ENCODE measurements around the gene ASH1L.

ASH1L gene

DNA sequence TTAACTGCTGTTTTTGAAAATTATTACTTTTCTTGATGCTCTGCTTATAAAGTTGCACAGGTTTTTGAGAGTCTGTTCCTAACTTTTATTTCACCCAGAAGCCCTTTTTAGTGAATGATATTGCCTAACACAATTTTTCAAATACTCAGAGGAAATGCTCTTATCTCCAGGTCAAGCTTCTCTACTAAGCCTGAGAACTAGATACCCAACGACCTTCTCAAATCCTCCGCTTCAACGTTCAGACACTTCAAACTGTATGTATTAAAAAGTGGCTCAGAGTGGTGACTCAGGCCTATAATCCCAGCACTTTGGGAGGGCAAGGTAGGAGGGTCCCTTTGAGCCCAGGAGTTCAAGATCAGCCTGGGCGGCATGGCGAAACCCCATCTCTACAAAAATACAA lies 88.5 kb downstream of the ASH1L start:
- TF ChIP-seq, protein P1, sequence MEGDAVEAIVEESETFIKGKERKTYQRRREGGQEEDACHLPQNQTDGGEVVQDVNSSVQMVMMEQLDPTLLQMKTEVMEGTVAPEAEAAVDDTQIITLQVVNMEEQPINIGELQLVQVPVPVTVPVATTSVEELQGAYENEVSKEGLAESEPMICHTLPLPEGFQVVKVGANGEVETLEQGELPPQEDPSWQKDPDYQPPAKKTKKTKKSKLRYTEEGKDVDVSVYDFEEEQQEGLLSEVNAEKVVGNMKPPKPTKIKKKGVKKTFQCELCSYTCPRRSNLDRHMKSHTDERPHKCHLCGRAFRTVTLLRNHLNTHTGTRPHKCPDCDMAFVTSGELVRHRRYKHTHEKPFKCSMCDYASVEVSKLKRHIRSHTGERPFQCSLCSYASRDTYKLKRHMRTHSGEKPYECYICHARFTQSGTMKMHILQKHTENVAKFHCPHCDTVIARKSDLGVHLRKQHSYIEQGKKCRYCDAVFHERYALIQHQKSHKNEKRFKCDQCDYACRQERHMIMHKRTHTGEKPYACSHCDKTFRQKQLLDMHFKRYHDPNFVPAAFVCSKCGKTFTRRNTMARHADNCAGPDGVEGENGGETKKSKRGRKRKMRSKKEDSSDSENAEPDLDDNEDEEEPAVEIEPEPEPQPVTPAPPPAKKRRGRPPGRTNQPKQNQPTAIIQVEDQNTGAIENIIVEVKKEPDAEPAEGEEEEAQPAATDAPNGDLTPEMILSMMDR (IDR thresholded peaks at IDR 0.05): no peak
- no peaks in the 10 kb centered on the region for H3K27me3 ChIP-seq
- no peaks in the 10 kb centered on the region for H3K9me3 ChIP-seq
- no peak overlapping the region for H3K4me3 ChIP-seq (ENCODE audit: low read depth in 1 of 2, low read length in 1 of 2)
- peaks cover 23% of the 10 kb centered on the region for H3K36me3 ChIP-seq
- no peaks in the 10 kb centered on the region for H3K4me1 ChIP-seq (ENCODE audit: control insufficient read depth in 1 of 2, insufficient read depth in 1 of 2, low read depth in 1 of 2, low read length in 1 of 2)
- no peak overlapping the region for H3K27ac ChIP-seq

DNA sequence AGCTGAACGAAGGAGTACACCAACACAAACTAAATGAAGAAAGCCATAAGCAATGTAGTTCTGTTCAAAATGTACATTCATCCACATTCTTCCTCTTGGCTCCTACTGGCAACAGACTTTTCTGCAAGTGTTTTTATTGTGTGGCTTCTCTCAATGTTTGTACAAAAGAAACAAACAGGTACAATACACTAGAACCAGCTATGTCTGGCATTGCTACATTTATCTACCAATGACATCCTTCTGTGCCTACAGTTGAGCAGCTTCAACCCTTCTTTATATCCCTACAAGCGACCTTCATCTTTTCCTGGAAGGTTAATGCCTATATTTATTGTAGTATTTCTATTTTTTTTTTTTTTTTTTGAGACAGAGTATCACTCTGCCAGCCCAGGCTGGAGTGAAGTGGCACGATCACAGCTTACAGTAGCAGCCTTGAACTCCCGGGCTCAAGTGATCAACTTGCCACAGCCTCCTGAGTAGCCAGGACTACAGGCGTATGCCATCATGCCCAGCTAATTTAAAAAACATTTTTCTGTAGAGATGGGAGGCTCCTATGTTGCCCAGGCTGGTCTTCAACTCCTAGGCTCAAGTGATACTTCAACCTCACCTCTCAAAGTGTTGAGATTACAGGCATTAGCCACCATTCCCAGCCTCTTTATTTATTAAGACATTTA lies 89.3 kb downstream of the ASH1L start:
- no peaks in the 10 kb centered on the region for H3K9me3 ChIP-seq
- H3K27me3 ChIP-seq: no peaks in the 10 kb centered on the region
- TF ChIP-seq, protein P1 (IDR thresholded peaks at IDR 0.05): no peak
- no peak overlapping the region for H3K27ac ChIP-seq
- peaks cover 16% of the 10 kb centered on the region for H3K36me3 ChIP-seq
- no peak overlapping the region for H3K4me3 ChIP-seq (ENCODE audit: low read depth in 1 of 2, low read length in 1 of 2)
- H3K4me1 ChIP-seq (ENCODE audit: control insufficient read depth in 1 of 2, insufficient read depth in 1 of 2, low read depth in 1 of 2, low read length in 1 of 2): no peaks in the 10 kb centered on the region

DNA sequence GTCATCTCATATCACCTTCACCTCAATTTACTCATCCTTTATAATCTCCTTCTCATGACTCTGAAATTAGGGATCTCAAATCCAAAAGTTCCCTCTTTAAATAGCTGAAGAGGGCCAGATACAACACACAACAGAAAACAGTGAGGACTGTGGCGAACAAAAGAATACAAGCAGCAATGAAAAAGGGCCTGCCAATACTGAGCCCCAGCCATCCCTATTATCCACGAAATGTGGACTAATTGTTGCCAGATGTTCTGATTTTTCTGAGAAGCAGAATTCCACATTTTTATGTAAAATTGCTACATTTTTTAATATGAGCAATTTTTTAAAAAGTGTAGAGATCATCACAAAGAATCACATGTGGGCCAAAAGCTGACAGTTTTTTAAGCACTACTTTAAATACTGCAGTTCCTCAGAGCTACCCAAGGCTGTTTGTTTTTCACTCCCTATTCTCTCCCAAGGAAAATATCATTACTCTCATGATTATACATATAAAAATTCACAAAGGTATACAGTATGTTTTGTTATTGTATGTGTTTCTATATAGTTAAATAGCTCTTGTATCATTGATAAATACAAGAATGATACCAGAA lies 90.0 kb downstream of the ASH1L start:
- no peaks in the 10 kb centered on the region for H3K9me3 ChIP-seq
- H3K36me3 ChIP-seq: peaks cover 9% of the 10 kb centered on the region
- H3K27ac ChIP-seq: no peak overlapping the region
- no peaks in the 10 kb centered on the region for H3K27me3 ChIP-seq
- H3K4me3 ChIP-seq (ENCODE audit: low read depth in 1 of 2, low read length in 1 of 2): no peak overlapping the region
- TF ChIP-seq, protein P1 (IDR thresholded peaks at IDR 0.05): no peak
- H3K4me1 ChIP-seq (ENCODE audit: control insufficient read depth in 1 of 2, insufficient read depth in 1 of 2, low read depth in 1 of 2, low read length in 1 of 2): no peaks in the 10 kb centered on the region

DNA sequence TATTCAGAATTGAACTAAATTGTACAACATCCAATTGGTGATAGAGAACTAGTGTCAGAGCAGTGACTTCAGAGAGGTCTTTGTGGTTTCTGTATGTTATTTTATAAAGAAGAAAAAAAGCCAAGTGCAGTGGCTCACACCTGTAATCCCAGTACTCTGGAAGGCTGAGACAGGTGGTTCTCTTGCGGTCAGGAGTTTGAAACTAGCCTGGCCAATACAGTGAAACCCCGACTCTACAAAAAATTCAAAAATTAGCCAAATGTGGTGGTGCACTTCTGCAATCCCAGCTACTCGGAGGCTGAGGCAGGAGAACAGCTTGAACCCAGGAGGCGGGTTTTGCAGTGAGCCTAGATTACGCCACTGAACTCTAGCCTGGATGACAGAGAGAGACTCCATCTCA lies 90.7 kb downstream of the ASH1L start:
- H3K27me3 ChIP-seq: no peaks in the 10 kb centered on the region
- TF ChIP-seq, protein P1 (IDR thresholded peaks at IDR 0.05): no peak
- H3K4me1 ChIP-seq (ENCODE audit: control insufficient read depth in 1 of 2, insufficient read depth in 1 of 2, low read depth in 1 of 2, low read length in 1 of 2): no peaks in the 10 kb centered on the region
- H3K36me3 ChIP-seq: peaks cover 9% of the 10 kb centered on the region
- no peak overlapping the region for H3K27ac ChIP-seq
- H3K9me3 ChIP-seq: no peaks in the 10 kb centered on the region
- H3K4me3 ChIP-seq (ENCODE audit: low read depth in 1 of 2, low read length in 1 of 2): no peak overlapping the region

DNA sequence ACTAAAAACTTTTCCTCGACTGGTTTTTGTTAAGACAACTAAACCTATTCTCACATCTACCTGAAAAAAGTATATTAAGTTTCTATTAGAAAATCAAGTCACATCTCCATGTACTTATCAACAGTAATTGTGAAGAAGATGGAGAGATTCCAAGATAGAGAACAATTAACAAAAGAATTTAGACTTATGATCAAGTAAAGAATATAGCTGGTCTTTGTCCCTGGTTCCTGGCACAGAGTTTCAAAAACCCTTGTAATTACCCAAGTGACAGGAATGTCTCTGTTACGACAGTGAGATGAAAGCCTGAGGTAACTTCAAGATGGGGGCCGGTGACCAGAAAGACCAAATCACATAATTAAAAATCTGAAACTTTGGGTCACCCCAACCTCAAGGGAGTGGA lies 91.6 kb downstream of the ASH1L start:
- Histone ChIP-seq H3K4me1 (ENCODE audit: control insufficient read depth in 1 of 2, insufficient read depth in 1 of 2, low read depth in 1 of 2, low read length in 1 of 2) (no peaks in the 10 kb centered on the region), H3K36me3 (peaks cover 7% of the 10 kb centered on the region), H3K27ac (no peak overlapping the region), H3K27me3 (no peaks in the 10 kb centered on the region), H3K4me3 (ENCODE audit: low read depth in 1 of 2, low read length in 1 of 2) (no peak overlapping the region), H3K9me3 (no peaks in the 10 kb centered on the region)
- TF ChIP-seq, protein P1 (IDR thresholded peaks at IDR 0.05): no peak
